ENCODE results near the gene ZNF619. TPM values are rescaled to one million over a fixed set of nuclear protein-coding genes. Genes with fewer than 3 reads are reported as not detected.

The ZNF619 gene
- polyA plus RNA-seq, 1 of the 3 experiments (the other 2 are of a cell fraction): 1.6 TPM

GRCh38 chr3:40456279-40456939 is 20.5 kb upstream of the ZNF619 start:
- H3K4me1 ChIP-seq (ENCODE audit: control insufficient read depth in 1 of 2, insufficient read depth in 2 of 2, low read depth in 1 of 2, low read length in 1 of 2): peaks cover 0 to 17% of the 10 kb centered on the region in 2 experiments; a peak in 2 of 4 replicates
- peak overlapping the region; percentile 85 to 97 for H3K4me3 ChIP-seq (ENCODE audit: low read depth in 2 of 2, low read length in 1 of 2)
- H3K27ac ChIP-seq (ENCODE audit: low read depth in 2 of 2, low read length in 1 of 2): peak overlapping the region; percentile 79 to 87
- 63% methylated on average over 29 of the region's 29 CpGs for WGBS (ENCODE audit: low lambda C conversion rate)
- DNase-seq: no peak
- peak overlapping the region; percentile 78 for H2AFZ ChIP-seq (ENCODE audit: low read depth)
- H3F3A ChIP-seq (replicated peaks; ENCODE audit: insufficient read depth): peaks cover 12% of the 10 kb centered on the region
- ChIA-PET POLR2A (interaction anchor here (0.8 to 2.0 kb wide), 4 partner anchors 7 to 68 kb away, joined by 3 to 15 read pairs (median 10); partner anchors contain the start of genes ZNF619, ZNF620 and ZNF621), CTCF (interaction anchor here (1.4 kb wide), 1 partner anchor 128 kb away, joined by 6 read pairs; no protein-coding TSS in a partner anchor)
- TF ChIP-seq MXI1 (IDR thresholded peaks at IDR 0.05; ENCODE audit: low read depth, low read length) (no peak), EZH2phosphoT487 (IDR thresholded peaks at IDR 0.05; ENCODE audit: borderline replicate concordance, low read depth) (no peak), FOXM1 (IDR thresholded peaks at IDR 0.05; ENCODE audit: low read depth) (no peak), RFX5 (IDR thresholded peaks at IDR 0.05; ENCODE audit: low read length) (no peak), GABPA (IDR thresholded peaks at IDR 0.05; ENCODE audit: low read depth) (no peak), TEAD4 (IDR thresholded peaks at IDR 0.05; ENCODE audit: borderline replicate concordance, insufficient read depth) (no peak), IRF3 (IDR thresholded peaks at IDR 0.05; ENCODE audit: low read depth, low read length) (no peak), NRF1 (IDR thresholded peaks at IDR 0.05; ENCODE audit: low read depth, low read length) (no peak), NFIC (IDR thresholded peaks at IDR 0.05; ENCODE audit: borderline replicate concordance) (no peak), RXRA (IDR thresholded peaks at IDR 0.05; ENCODE audit: borderline replicate concordance, low read depth) (no peak), RAD21 (IDR thresholded peaks at IDR 0.05; ENCODE audit: low read length) (no peak)
- TF ChIP-seq, protein P1, sequence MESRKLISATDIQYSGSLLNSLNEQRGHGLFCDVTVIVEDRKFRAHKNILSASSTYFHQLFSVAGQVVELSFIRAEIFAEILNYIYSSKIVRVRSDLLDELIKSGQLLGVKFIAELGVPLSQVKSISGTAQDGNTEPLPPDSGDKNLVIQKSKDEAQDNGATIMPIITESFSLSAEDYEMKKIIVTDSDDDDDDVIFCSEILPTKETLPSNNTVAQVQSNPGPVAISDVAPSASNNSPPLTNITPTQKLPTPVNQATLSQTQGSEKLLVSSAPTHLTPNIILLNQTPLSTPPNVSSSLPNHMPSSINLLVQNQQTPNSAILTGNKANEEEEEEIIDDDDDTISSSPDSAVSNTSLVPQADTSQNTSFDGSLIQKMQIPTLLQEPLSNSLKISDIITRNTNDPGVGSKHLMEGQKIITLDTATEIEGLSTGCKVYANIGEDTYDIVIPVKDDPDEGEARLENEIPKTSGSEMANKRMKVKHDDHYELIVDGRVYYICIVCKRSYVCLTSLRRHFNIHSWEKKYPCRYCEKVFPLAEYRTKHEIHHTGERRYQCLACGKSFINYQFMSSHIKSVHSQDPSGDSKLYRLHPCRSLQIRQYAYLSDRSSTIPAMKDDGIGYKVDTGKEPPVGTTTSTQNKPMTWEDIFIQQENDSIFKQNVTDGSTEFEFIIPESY (IDR thresholded peaks at IDR 0.05; ENCODE audit: borderline replicate concordance, low read depth): no peak
- TF ChIP-seq, protein P2, sequence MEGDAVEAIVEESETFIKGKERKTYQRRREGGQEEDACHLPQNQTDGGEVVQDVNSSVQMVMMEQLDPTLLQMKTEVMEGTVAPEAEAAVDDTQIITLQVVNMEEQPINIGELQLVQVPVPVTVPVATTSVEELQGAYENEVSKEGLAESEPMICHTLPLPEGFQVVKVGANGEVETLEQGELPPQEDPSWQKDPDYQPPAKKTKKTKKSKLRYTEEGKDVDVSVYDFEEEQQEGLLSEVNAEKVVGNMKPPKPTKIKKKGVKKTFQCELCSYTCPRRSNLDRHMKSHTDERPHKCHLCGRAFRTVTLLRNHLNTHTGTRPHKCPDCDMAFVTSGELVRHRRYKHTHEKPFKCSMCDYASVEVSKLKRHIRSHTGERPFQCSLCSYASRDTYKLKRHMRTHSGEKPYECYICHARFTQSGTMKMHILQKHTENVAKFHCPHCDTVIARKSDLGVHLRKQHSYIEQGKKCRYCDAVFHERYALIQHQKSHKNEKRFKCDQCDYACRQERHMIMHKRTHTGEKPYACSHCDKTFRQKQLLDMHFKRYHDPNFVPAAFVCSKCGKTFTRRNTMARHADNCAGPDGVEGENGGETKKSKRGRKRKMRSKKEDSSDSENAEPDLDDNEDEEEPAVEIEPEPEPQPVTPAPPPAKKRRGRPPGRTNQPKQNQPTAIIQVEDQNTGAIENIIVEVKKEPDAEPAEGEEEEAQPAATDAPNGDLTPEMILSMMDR (IDR thresholded peaks at IDR 0.05): no peak
- no peaks in the 10 kb centered on the region for H3K27me3 ChIP-seq (ENCODE audit: insufficient read depth)
- peaks cover 49% of the 10 kb centered on the region for H3K79me2 ChIP-seq (ENCODE audit: insufficient read depth)
- H4K20me1 ChIP-seq (ENCODE audit: insufficient read depth): peaks cover 32% of the 10 kb centered on the region
- H3K9ac ChIP-seq: peak overlapping the region; percentile 96
- H3K36me3 ChIP-seq (replicated peaks in 1 of 2; ENCODE audit: control insufficient read depth in 1 of 2, insufficient read depth in 2 of 2, low read length in 1 of 2): peaks cover 25 to 31% of the 10 kb centered on the region in 2 experiments
- H3K9me2 ChIP-seq: no peaks in the 10 kb centered on the region
- H3K9me3 ChIP-seq: no peaks in the 10 kb centered on the region
- peak overlapping the region; percentile 97 for H3K4me2 ChIP-seq
